HCT116 (cell line): ENCODE measurements around the gene DLG2. TPM values are rescaled to one million over a fixed set of nuclear protein-coding genes. Genes with fewer than 3 reads are reported as not detected.

Experiments used
- ATAC-seq: fragments of 200-7000 bp; cut with Tn5 transposase; 2 replicates; pipeline ENCODE4 v1.9.1; 2020; ENCODE audit warnings: mild to moderate bottlenecking, moderate library complexity
- BruUV-seq: library from RNA; stranded (reverse); fragments of 400-500 nt; replicated peaks from 2 replicates; lab custom pipeline; 2021; lab: Mats Ljungman, UMichigan
- CTCF ChIA-PET: fragments of 300-600 bp; sonication (Branson Sonifier 250); formaldehyde crosslinking; loops from one replicate; lab custom pipeline; 2021; ENCODE audit warnings: antibody characterized with exemption; lab: Charles Lee
- POLR2A ChIA-PET: fragments of 300-600, 350-600 bp; sonication (Branson Sonifier 250); formaldehyde crosslinking; loops from one replicate; lab custom pipeline; 2021; ENCODE audit warnings: antibody characterized with exemption; lab: Charles Lee
- RAD21 ChIA-PET, 2 experiments: fragments of 300-600 bp; sonication (Branson Sonifier 250); formaldehyde crosslinking; loops; one replicate each; lab custom pipeline; 2023; ENCODE audit warnings: low total read pairs in 2 of 2; ENCODE audit not compliant: uncharacterized antibody in 2 of 2, unreplicated experiment in 2 of 2, low non-redundant PET in 1 of 2; lab: Charles Lee
- DNase-seq: peaks from one replicate; pipeline ENCODE4 v3.0.0-alpha.2; 2010; ENCODE audit warnings: low read depth, low spot score
- H2AFZ ChIP-seq: fragments of 200-600 bp; shearing (Covaris generic), sonication (generic); 2 replicates; pipeline ENCODE4 v1.6.1; 2017; ENCODE audit warnings: low read depth, mixed run types, mixed read lengths, antibody characterized with exemption, low read length; ENCODE audit not compliant: poor library complexity, severe bottlenecking
- H3K27ac ChIP-seq: 2 replicates; pipeline ENCODE4 v1.5.1; 2012; ENCODE audit warnings: low read depth, low read length
- H3K27me3 ChIP-seq: fragments of 200-600 bp; sonication (generic); 2 replicates; pipeline ENCODE4 v1.6.1; 2016; ENCODE audit warnings: mixed run types, low read length, mixed read lengths; ENCODE audit not compliant: insufficient read depth
- H3K36me3 ChIP-seq, 2 experiments: fragments of 200-500 bp in 1 of 2; fragments of 200-600 bp in 1 of 2; sonication (Bioruptor generic) in 1 of 2; sonication (generic) in 1 of 2; 2 replicates each; pipeline versions ENCODE4 v1.5.1 to v1.6.1; 2014 to 2016; ENCODE audit warnings: low read length in 2 of 2, inconsistent platforms in 1 of 2, mixed read lengths in 1 of 2, mixed run types in 1 of 2; ENCODE audit not compliant: insufficient read depth in 2 of 2, control insufficient read depth in 1 of 2
- H3K4me1 ChIP-seq, 2 experiments: fragments of 200-600 bp in 1 of 2; sonication (generic) in 1 of 2; 2 replicates each; pipeline versions ENCODE4 v1.5.1 to v1.6.1; 2012 to 2017; ENCODE audit warnings: low read length in 2 of 2, inconsistent platforms in 1 of 2, mild to moderate bottlenecking in 1 of 2, mixed read lengths in 1 of 2, mixed run types in 1 of 2, moderate library complexity in 1 of 2; ENCODE audit not compliant: insufficient read depth in 2 of 2, control insufficient read depth in 1 of 2
- H3K4me2 ChIP-seq: fragments of 200-600 bp; sonication (generic); 2 replicates; pipeline ENCODE4 v1.6.1; 2017; ENCODE audit warnings: mixed run types, low read length, mixed read lengths
- H3K4me3 ChIP-seq, 2 experiments: fragments of 200-600 bp in 1 of 2; sonication (generic) in 1 of 2; replicated peaks in 1 of 2; 2 replicates each; pipeline ENCODE4 v1.5.1; 2011 to 2016; ENCODE audit warnings: low read length in 2 of 2, control low read depth in 1 of 2, low read depth in 1 of 2, mild to moderate bottlenecking in 1 of 2, mixed read lengths in 1 of 2, mixed run types in 1 of 2
- H3K79me2 ChIP-seq: fragments of 200-600 bp; sonication (generic); 2 replicates; pipeline ENCODE4 v1.6.1; 2017; ENCODE audit warnings: mild to moderate bottlenecking, mixed run types, low read length, moderate library complexity, mixed read lengths; ENCODE audit not compliant: insufficient read depth
- H3K9ac ChIP-seq: fragments of 200-600 bp; sonication (generic); 2 replicates; pipeline ENCODE4 v1.6.1; 2016; ENCODE audit warnings: low read length, mixed read lengths
- H3K9me2 ChIP-seq: fragments of 200-600 bp; sonication (generic), shearing (Covaris generic); 2 replicates; pipeline ENCODE4 v1.6.1; 2017; ENCODE audit warnings: mixed run types, mild to moderate bottlenecking, moderate library complexity; ENCODE audit not compliant: insufficient read depth
- H3K9me3 ChIP-seq, 2 experiments: fragments of 200-500 bp in 1 of 2; fragments of 200-600 bp in 1 of 2; sonication (Bioruptor generic) in 1 of 2; sonication (generic) in 1 of 2; 2 replicates each; pipeline ENCODE4 v1.6.1; 2014 to 2017; ENCODE audit warnings: low read length in 2 of 2, mixed read lengths in 2 of 2, inconsistent platforms in 1 of 2, low read depth in 1 of 2, mild to moderate bottlenecking in 1 of 2, mixed run types in 1 of 2, moderate library complexity in 1 of 2; ENCODE audit not compliant: control insufficient read depth in 1 of 2, insufficient read depth in 1 of 2
- H4K20me1 ChIP-seq: fragments of 200-600 bp; sonication (generic), shearing (Covaris generic); 2 replicates; pipeline ENCODE4 v1.6.1; 2017; ENCODE audit warnings: mixed run types, mild to moderate bottlenecking, moderate library complexity; ENCODE audit not compliant: insufficient read depth
- CTCF ChIP-seq, 3 experiments: fragments of 200-600 bp in 1 of 3; sonication (generic) in 1 of 3; IDR thresholded peaks in 2 of 3; conservative IDR thresholded peaks in 1 of 3; 2 replicates each; pipeline ENCODE4 v1.5.1; 2012 to 2017; ENCODE audit warnings: low read depth in 2 of 3, low read length in 2 of 3, antibody characterized with exemption in 1 of 3, borderline replicate concordance in 1 of 3, control low read depth in 1 of 3, mild to moderate bottlenecking in 1 of 3, mixed read lengths in 1 of 3, mixed run types in 1 of 3, moderate library complexity in 1 of 3; ENCODE audit not compliant: insufficient read depth in 1 of 3
- ELF1 ChIP-seq: IDR thresholded peaks from 2 replicates; pipeline ENCODE4 v1.6.1; 2012; ENCODE audit warnings: low read depth, borderline replicate concordance
- EZH2phosphoT487 ChIP-seq: fragments of 200-600 bp; IDR thresholded peaks from 2 replicates; pipeline ENCODE4 v1.6.1; 2018; ENCODE audit warnings: antibody characterized with exemption, borderline replicate concordance
- RAD21 ChIP-seq: IDR thresholded peaks from 2 replicates; pipeline ENCODE4 v1.6.1; 2012; ENCODE audit warnings: low read depth, mild to moderate bottlenecking
- REST ChIP-seq: IDR thresholded peaks from 2 replicates; pipeline ENCODE4 v1.6.1; 2012; ENCODE audit warnings: low read depth
- SP1 ChIP-seq: IDR thresholded peaks from 2 replicates; pipeline ENCODE4 v1.6.1; 2012; ENCODE audit warnings: low read depth
- SRF ChIP-seq: IDR thresholded peaks from 2 replicates; pipeline ENCODE4 v1.6.1; 2012; ENCODE audit warnings: low read depth
- ZBTB33 ChIP-seq: IDR thresholded peaks from 2 replicates; pipeline ENCODE4 v1.6.1; 2011; ENCODE audit warnings: mild to moderate bottlenecking, low read length, moderate library complexity; ENCODE audit not compliant: insufficient replicate concordance; ENCODE audit errors: extremely low read depth
- intact Hi-C: fragments of 100-400 bp; cut with micrococcal nuclease; formaldehyde crosslinking; loops from 2 replicates; pipeline ENCODE4 v1.10.0; 2022
- total RNA-seq: library from RNA; stranded (reverse); gene quantifications from one replicate; pipeline ENCODE4 v1.2.1, GENCODE V29; 2021; ENCODE audit not compliant: unreplicated experiment

The DLG2 gene
- total RNA-seq, 1 experiment from 2014 or later: 2.4 TPM

- TF ChIP-seq CTCF (IDR thresholded peaks at IDR 0.05 in 2 of 3, conservative IDR thresholded peaks at IDR 0.05 in 1 of 3; ENCODE audit: borderline replicate concordance in 1 of 3, insufficient read depth in 1 of 3, low read depth in 2 of 3, low read length in 2 of 3): no peak
- TF ChIP-seq ZBTB33: no peak
- no peak for TF ChIP-seq EZH2phosphoT487
- no peak for TF ChIP-seq RAD21
- TF ChIP-seq ELF1: no peak
- TF ChIP-seq SRF: no peak
- TF ChIP-seq SP1: no peak
These were observed 1396.7 kb downstream of the DLG2 start (continued) for GRCh38 chr11:84230402-84230801.

- no peak overlapping the region for H3K4me2 ChIP-seq
- DNase-seq (no peak), ATAC-seq (no peak)
- no peaks in the 10 kb centered on the region for H3K9me3 ChIP-seq
- H3K4me3 ChIP-seq: no peak overlapping the region
- ChIA-PET RAD21 (no interaction called here), CTCF (no interaction called here), POLR2A (no interaction called here)
- intact Hi-C loops: no loop called here
- no peak overlapping the region for H3K27ac ChIP-seq
- no peaks in the 10 kb centered on the region for H4K20me1 ChIP-seq
- no TSS peak for BruUV-seq
- H3K9me2 ChIP-seq: no peaks in the 10 kb centered on the region
- H3K27me3 ChIP-seq: peaks cover 5% of the 10 kb centered on the region; the same call in 1 of the 2 replicates
- H3K4me1 ChIP-seq: no peaks in the 10 kb centered on the region
- TF ChIP-seq REST: no peak
- H3K36me3 ChIP-seq: no peaks in the 10 kb centered on the region
- no peak overlapping the region for H3K9ac ChIP-seq
- no peak overlapping the region for H2AFZ ChIP-seq
- no peaks in the 10 kb centered on the region for H3K79me2 ChIP-seq
These were observed 1399.0 kb downstream of the DLG2 start for GRCh38 chr11:84227970-84228665.
